GM10248 (cell line): ENCODE results near the gene TSPAN1.

Experiments
- CTCF ChIA-PET: fragments of 300-600 bp; sonication (Branson Sonifier 250); formaldehyde crosslinking; extraction: SDS; loops from one replicate; lab custom pipeline; 2021; ENCODE audit warnings: antibody characterized with exemption; lab: Yijun Ruan, JAX
- POLR2A ChIA-PET: fragments of 350-650 bp; sonication (Branson Sonifier 250); formaldehyde crosslinking; extraction: SDS; loops from one replicate; lab custom pipeline; 2020; ENCODE audit warnings: antibody characterized with exemption; lab: Yijun Ruan, JAX
- DNase-seq: peaks from one replicate; pipeline ENCODE4 v3.0.0; 2012; ENCODE audit errors: extremely low spot score
- CTCF ChIP-seq: IDR thresholded peaks from 2 replicates; pipeline ENCODE4 v1.5.1; 2012; ENCODE audit warnings: mild to moderate bottlenecking, low read depth; ENCODE audit errors: extremely low read depth, missing control alignments, control extremely low read depth

The TSPAN1 gene

GRCh38 chr1:46173361-46173856, 1.5 kb upstream of the TSPAN1 start:
- CTCF ChIA-PET = interaction anchor here (2.3 to 16.5 kb wide), 2 partner anchors 50 to 136 kb away, joined by 7 to 256 read pairs; no protein-coding TSS in a partner anchor
- peak; percentile 12 for TF ChIP-seq CTCF
- no peak for DNase-seq
- POLR2A ChIA-PET = interaction anchor here (0.7 kb wide), 1 partner anchor 41 kb away, joined by 3 read pairs; the partner anchor contains the start of gene PIK3R3

- POLR2A ChIA-PET = interaction anchor here (0.6 kb wide), 1 partner anchor 128 kb away, joined by 5 read pairs; the partner anchor contains the start of gene LRRC41
- CTCF ChIA-PET = interaction anchor here (0.9 to 16.5 kb wide), 5 partner anchors 11 to 138 kb away, joined by 3 to 256 read pairs (median 5); no protein-coding TSS in a partner anchor
- DNase-seq = no peak
- no peak for TF ChIP-seq CTCF
Measured at GRCh38 chr1:46175243-46175642, 356 bp downstream of the TSPAN1 start.

- ChIA-PET CTCF (interaction anchor here (2.1 to 16.5 kb wide), 2 partner anchors 47 to 139 kb away, joined by 7 to 256 read pairs; no protein-coding TSS in a partner anchor), POLR2A (no interaction called here)
- DNase-seq = no peak
- TF ChIP-seq CTCF = no peak
Measured at GRCh38 chr1:46176211-46176865, 1.5 kb downstream of the TSPAN1 start, which contains the start of gene P3R3URF. P3R3URF (minus strand) TSS chr1:46176488; CDS start chr1:46176471, 17 bp downstream.

- CTCF ChIA-PET = interaction anchor here (0.9 to 16.5 kb wide), 9 partner anchors 11 to 142 kb away, joined by 3 to 256 read pairs (median 4); partner anchors contain the start of gene POMGNT1
Measured at GRCh38 chr1:46179138-46180081, 4.5 kb downstream of the TSPAN1 start.

GRCh38 chr1:46180082-46180616, 5.3 kb downstream of the TSPAN1 start:
- DNase-seq = no peak
- ChIA-PET POLR2A (no interaction called here), CTCF (interaction anchor here (0.7 to 16.5 kb wide), 16 partner anchors 8 to 535 kb away, joined by 3 to 256 read pairs (median 4); partner anchors contain the start of gene POMGNT1)
- peak; percentile 43 for TF ChIP-seq CTCF

More at GRCh38 chr1:46179138-46180081, 4.5 kb downstream of the TSPAN1 start:
- POLR2A ChIA-PET = no interaction called here
- peak; percentile 78 for DNase-seq
- peak; percentile 85 for TF ChIP-seq CTCF
